T-helper 1 cell treated with Interleukin-12 subunit alpha and Interleukin-12 subunit beta and Interleukin-4 antibody, amounts not matched to agents 30 μg/mL and 1 μg/mL, for 36 hours (primary cell): ENCODE results near the gene FAM234A.
A peak's percentile ranks its signal among the peaks of the same experiment; 100 is the strongest.
"Not testable (repeated sequence)": the region's sequence is repeated elsewhere in the genome, so short reads cannot be mapped to it uniquely, and the experiment has no call there.

Source experiments
- H3K27ac Mint-ChIP-seq: one replicate; pipeline ENCODE4 v1.8.0; 2021; ENCODE audit warnings: mild to moderate bottlenecking, mixed read lengths
- H3K27me3 Mint-ChIP-seq: one replicate; pipeline ENCODE4 v1.8.0; 2021; ENCODE audit warnings: low read depth, mixed read lengths
- H3K36me3 Mint-ChIP-seq: one replicate; pipeline ENCODE4 v1.8.0; 2021; ENCODE audit warnings: low read depth, mixed read lengths
- H3K4me1 Mint-ChIP-seq: one replicate; pipeline ENCODE4 v1.8.0; 2021; ENCODE audit warnings: low read depth, mixed read lengths
- H3K4me3 Mint-ChIP-seq: one replicate; pipeline ENCODE4 v1.8.0; 2021; ENCODE audit warnings: mild to moderate bottlenecking, moderate library complexity, mixed read lengths
- H3K9me3 Mint-ChIP-seq: one replicate; pipeline ENCODE4 v1.8.0; 2021; ENCODE audit warnings: mixed read lengths

Gene FAM234A

DNA sequence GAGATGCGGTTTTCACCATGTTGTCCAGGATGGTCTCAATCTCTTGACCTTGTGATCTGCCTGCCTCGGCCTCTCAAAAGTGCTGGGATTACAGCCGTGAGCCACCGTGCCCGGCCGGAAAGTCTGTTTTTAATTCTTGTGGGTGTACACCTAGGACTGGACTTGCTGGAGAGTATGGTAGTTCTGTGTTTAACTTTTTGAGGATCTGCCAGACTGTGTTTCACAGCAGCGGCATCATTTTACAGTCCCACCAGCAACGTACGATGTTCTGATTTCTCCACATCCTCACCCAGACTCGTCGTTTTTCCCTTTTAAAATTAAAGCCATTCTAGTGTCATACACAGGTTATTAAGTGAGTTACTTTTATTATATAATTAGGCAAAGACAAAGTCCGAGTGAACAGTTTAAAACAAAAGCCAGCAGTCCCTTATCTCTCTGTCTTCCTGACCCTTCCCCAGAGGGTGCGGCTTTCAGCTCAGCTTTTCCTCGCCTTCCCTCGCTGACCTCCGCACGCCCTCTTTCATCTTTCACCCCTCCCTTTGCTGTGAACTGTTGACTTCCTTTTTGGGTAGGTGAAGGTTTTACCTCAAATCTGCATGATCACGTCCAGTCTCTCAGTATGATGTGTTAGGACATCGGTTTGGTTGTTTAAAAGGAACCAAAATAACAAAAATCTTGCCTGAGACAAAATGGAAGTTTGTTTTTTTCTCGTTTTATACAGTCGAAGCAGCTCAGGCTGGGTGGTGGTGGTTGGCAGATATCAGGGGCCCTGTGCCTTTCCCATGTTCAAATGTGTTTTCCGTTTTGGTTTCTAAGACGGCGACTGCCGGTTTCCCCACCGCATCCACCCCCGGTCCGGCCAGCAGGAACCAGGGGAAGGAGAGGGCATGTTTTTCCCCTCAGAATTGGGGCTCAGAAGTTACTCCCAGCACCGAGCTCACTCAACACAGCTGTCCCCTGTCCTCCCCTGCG lies 18.0 kb downstream of the FAM234A start:
- Mint-ChIP-seq H3K9me3 (no peaks in the 10 kb centered on the region), H3K27ac (peak overlapping the region; percentile 78), H3K36me3 (peaks cover 6% of the 10 kb centered on the region), H3K4me3 (peak overlapping the region; percentile 67), H3K27me3 (no peaks in the 10 kb centered on the region), H3K4me1 (peaks cover 19% of the 10 kb centered on the region)

DNA sequence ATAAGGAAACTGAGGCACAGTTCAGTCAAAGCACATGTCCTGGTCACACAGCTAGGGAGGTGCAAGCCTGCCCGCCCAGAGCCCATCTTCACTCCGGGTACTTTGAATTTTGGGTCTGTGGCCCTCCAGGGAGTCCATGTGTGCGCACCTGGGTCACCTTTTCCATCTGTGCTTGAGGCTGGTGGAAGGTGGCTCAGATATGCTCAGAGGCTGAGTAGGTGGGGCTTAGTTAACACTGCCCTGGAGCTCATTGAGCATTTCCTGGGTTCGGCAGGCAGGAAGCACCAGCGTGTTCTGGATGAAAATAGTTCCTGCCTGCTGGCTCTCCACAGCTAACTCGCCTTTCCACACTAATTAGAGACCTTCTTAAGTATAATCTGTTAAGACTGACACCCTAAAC lies 19.2 kb downstream of the FAM234A start:
- Mint-ChIP-seq H3K27me3 (no peaks in the 10 kb centered on the region), H3K27ac (peak overlapping the region; percentile 55), H3K4me3 (peak overlapping the region; percentile 10), H3K36me3 (peaks cover 6% of the 10 kb centered on the region), H3K9me3 (no peaks in the 10 kb centered on the region), H3K4me1 (peaks cover 19% of the 10 kb centered on the region)

DNA sequence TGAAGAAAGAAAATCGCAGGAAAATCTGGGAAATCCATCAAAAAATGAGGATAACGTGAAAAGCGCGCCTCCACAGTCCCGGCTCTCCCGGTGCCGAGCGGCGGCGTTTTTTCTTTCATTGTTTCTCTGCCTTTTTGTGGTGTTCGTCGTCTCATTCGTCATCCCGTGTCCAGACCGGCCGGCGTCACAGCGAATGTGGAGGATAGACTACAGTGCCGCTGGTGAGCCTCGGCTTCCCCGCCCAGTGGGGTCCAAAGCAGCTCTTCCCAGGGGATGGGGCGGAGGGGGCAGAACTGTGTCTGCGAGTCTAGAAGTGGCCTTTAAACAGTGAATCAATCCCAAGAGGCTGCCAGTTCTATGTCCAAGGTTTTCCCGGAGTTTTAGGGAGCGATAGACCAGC lies 19.8 kb downstream of the FAM234A start:
- peaks cover 19% of the 10 kb centered on the region for H3K4me1 Mint-ChIP-seq
- no peak overlapping the region for H3K27ac Mint-ChIP-seq
- no peak overlapping the region for H3K4me3 Mint-ChIP-seq
- H3K9me3 Mint-ChIP-seq, result no peaks in the 10 kb centered on the region
- peaks cover 6% of the 10 kb centered on the region for H3K36me3 Mint-ChIP-seq
- no peaks in the 10 kb centered on the region for H3K27me3 Mint-ChIP-seq

DNA sequence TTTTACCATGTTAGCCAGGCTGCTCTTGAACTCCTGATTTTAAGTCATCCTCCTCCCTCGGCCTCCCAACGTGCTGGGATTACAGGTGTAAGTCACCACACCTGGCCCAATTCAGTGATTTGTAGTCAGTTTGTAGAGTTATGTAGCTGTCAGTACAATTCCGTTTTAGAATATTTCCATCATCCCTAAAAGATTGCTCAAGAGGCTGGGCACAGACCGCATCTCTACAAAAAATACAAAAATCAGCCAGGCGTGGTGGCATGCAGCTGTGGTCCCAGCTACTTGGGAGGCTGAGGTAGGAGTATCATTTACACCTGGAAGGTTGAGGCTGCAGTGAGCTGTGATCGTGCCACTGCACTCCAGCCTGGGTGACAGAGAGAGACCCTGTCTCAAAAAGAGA lies 20.6 kb downstream of the FAM234A start:
- Mint-ChIP-seq H3K27me3 (no peaks in the 10 kb centered on the region), H3K36me3 (peaks cover 6% of the 10 kb centered on the region), H3K4me3 (no peak overlapping the region), H3K4me1 (peaks cover 19% of the 10 kb centered on the region), H3K9me3 (no peaks in the 10 kb centered on the region), H3K27ac (no peak overlapping the region)

DNA sequence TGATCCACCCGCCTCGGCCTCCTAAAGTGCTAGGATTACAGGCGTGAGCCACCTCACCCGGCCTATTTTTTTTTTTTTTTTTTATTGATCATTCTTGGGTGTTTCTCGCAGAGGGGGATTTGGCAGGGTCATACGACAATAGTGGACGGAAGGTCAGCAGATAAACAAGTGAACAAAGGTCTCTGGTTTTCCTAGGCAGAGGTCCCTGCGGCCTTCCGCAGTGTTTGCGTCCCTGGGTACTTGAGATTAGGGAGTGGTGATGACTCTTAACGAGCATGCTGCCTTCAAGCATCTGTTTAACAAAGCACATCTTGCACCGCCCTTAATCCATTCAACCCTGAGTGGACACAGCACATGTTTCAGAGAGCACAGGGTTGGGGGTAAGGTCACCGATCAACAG lies 23.5 kb downstream of the FAM234A start:
- H3K4me1 Mint-ChIP-seq, result peaks cover 12% of the 10 kb centered on the region
- not testable (repeated sequence) for H3K27me3 Mint-ChIP-seq, H3K4me3 Mint-ChIP-seq, H3K27ac Mint-ChIP-seq, H3K9me3 Mint-ChIP-seq, H3K36me3 Mint-ChIP-seq

DNA sequence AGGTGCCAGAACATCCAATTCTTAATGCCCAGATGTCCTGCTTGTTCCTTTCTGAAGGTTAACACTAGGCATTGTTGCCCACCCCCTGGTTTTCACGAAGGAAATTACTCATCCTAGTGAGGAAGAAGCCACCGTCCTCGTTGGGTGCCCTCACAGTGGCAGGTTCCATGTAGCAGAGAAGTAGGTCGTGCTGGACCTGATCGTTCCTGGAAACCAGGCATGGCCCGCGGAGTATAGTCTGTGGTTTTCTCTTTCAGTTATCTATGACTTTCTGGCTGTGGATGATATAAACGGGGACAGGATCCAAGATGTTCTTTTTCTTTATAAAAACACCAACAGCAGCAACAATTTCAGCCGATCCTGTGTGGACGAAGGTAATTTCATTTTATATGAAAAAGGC lies 24.6 kb downstream of the FAM234A start:
- Mint-ChIP-seq H3K4me3 (no peak overlapping the region), H3K27me3 (no peaks in the 10 kb centered on the region), H3K27ac (no peak overlapping the region), H3K9me3 (no peaks in the 10 kb centered on the region), H3K36me3 (peaks cover 8% of the 10 kb centered on the region), H3K4me1 (peaks cover 6% of the 10 kb centered on the region)

DNA sequence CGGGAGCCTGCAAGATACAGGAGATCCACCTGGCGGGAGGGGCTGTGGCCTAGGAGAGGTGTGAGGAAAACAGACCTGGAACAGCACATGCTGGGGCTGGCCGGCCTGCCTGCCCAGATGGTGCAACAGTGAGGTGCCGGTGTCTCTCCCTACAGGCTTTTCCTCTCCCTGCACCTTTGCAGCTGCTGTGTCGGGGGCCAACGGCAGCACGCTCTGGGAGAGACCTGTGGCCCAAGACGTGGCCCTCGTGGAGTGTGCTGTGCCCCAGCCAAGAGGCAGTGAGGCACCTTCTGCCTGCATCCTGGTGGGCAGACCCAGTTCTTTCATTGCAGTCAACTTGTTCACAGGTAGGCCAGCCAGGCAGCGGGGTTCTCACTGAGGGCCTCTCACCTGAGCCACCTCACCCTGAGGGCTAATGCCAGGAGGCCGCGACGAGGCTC lies 25.2 kb downstream of the FAM234A start:
- Mint-ChIP-seq H3K27me3 (no peaks in the 10 kb centered on the region), H3K9me3 (no peaks in the 10 kb centered on the region), H3K27ac (no peak overlapping the region), H3K36me3 (peaks cover 8% of the 10 kb centered on the region), H3K4me3 (no peak overlapping the region), H3K4me1 (peaks cover 6% of the 10 kb centered on the region)

DNA sequence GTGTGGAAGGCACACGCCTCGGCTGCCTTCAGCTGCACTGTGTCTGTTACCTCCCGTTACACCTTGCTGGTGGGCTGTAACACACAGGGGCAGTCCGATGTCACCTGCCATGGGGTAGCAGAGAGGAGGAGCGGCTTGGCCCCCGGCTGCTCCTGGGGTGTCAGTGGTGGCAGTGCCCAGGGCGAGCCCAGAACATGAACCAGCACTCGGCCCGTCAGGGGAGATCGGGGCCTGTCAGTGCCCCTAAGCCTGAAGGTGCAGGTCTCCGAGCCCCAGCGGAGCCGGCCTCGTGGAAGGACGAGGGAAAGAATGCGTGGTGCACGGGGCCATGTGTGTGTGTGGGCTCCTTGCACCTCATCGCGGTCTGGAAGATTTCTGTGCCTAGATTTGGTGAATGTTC lies 25.7 kb downstream of the FAM234A start:
- H3K4me1 Mint-ChIP-seq, result peaks cover 6% of the 10 kb centered on the region
- H3K4me3 Mint-ChIP-seq, result no peak overlapping the region
- no peak overlapping the region for H3K27ac Mint-ChIP-seq
- peaks cover 8% of the 10 kb centered on the region for H3K36me3 Mint-ChIP-seq
- H3K9me3 Mint-ChIP-seq, result no peaks in the 10 kb centered on the region
- H3K27me3 Mint-ChIP-seq, result no peaks in the 10 kb centered on the region

DNA sequence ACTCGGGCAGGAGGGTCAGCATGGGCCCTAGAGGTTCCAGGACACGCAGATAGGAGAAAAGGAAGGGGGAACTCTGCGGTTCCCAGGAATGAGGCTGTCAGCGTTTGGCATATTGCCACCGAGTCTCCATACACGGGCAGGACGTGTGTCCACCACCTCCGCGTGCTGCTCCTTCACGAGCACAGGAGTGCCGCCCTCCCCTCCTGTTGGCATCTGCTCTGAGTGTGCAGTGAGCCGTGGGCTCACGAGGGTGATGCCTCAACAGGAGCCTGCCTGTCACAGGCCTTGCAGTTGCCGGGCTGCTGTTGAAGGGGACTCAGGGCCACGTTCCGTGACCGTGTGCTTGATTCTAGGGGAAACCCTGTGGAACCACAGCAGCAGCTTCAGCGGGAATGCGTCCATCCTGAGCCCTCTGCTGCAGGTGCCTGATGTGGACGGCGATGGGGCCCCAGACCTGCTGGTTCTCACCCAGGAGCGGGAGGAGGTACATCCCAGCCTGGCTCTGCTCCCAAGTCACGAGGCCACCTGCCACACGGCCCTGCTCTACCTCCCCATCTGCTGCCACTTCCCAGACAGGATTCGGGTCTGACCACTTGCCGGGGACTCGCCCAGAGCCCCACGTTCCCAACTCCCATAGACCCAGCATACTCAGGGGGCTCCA lies 26.5 kb downstream of the FAM234A start:
- H3K27me3 Mint-ChIP-seq, result no peaks in the 10 kb centered on the region
- no peak overlapping the region for H3K27ac Mint-ChIP-seq
- peaks cover 3% of the 10 kb centered on the region for H3K36me3 Mint-ChIP-seq
- peaks cover 1% of the 10 kb centered on the region for H3K4me1 Mint-ChIP-seq
- no peak overlapping the region for H3K4me3 Mint-ChIP-seq
- no peaks in the 10 kb centered on the region for H3K9me3 Mint-ChIP-seq

DNA sequence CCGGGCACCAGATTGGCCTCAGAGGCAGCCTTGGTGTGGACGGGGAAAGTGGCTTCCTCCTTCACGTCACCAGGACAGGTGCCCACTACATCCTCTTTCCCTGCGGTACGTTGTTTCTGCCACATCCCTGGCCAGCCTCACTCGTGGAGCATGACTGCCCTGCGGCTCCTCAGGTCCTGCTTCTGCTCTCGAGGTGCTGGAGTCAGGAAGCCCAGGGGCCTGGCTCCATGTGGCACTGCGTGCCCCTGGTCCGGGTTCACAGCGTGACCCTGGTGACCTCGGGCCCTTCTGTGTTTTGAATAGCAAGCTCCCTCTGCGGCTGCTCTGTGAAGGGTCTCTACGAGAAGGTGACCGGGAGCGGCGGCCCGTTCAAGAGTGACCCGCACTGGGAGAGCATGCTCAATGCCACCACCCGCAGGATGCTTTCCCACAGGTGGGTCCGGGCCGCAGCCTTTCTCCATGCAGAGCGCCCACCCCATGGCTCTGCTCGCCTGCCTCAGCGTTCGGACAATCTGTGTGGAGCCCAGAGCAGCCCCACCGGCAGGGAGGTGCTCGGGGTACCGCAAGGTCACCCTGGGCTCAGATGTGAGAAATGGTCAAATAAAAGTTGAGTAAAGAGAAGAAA lies 27.6 kb downstream of the FAM234A start:
- H3K27ac Mint-ChIP-seq, result peak overlapping the region; percentile 36
- no peaks in the 10 kb centered on the region for H3K27me3 Mint-ChIP-seq
- H3K36me3 Mint-ChIP-seq, result peaks cover 2% of the 10 kb centered on the region
- no peaks in the 10 kb centered on the region for H3K4me1 Mint-ChIP-seq
- no peak overlapping the region for H3K4me3 Mint-ChIP-seq
- no peaks in the 10 kb centered on the region for H3K9me3 Mint-ChIP-seq

DNA sequence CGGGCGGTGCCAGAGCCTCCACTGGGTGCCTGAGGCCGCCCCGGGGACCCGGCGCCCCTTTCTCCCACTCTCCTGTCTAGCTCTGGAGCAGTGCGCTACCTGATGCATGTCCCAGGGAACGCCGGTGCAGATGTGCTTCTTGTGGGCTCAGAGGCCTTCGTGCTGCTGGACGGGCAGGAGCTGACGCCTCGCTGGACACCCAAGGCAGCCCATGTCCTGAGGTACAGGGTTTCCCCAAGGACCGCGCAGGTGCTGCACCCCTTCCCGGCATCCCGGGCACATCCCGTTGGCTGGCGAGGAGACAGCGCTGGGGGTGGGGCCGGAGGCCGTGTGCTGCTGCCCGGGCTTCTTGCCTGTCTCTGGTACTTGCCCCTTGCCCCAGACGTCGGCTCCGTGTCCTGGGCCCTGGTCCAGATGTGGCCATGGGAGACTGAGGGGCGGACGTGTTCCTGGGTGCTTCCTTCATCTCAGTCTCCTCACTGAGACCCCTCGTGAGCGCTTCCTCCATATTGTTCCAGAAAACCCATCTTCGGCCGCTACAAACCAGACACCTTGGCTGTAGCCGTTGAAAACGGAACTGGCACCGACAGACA lies 28.7 kb downstream of the FAM234A start:
- Mint-ChIP-seq H3K27me3 (no peaks in the 10 kb centered on the region), H3K27ac (no peak overlapping the region), H3K9me3 (no peaks in the 10 kb centered on the region), H3K4me3 (no peak overlapping the region), H3K4me1 (no peaks in the 10 kb centered on the region), H3K36me3 (peaks cover 2% of the 10 kb centered on the region)

DNA sequence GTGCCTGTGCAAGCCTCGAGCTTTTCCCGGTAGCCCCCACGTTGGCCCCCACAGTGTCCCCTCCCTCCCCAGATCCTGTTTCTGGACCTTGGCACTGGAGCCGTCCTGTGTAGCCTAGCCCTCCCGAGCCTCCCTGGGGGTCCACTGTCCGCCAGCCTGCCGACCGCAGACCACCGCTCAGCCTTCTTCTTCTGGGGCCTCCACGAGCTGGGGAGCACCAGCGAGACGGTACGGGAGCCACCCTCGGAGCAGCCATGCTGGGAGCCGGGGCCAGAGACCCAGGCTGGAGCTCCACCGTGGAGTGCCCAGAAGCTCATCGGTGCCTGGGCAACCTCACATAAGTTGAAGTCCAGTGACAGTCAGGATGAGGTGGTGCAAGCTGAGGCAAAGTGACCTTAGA lies 29.3 kb downstream of the FAM234A start:
- Mint-ChIP-seq H3K27ac (no peak overlapping the region), H3K36me3 (peaks cover 2% of the 10 kb centered on the region), H3K4me1 (no peaks in the 10 kb centered on the region), H3K9me3 (no peaks in the 10 kb centered on the region), H3K4me3 (no peak overlapping the region), H3K27me3 (no peaks in the 10 kb centered on the region)

DNA sequence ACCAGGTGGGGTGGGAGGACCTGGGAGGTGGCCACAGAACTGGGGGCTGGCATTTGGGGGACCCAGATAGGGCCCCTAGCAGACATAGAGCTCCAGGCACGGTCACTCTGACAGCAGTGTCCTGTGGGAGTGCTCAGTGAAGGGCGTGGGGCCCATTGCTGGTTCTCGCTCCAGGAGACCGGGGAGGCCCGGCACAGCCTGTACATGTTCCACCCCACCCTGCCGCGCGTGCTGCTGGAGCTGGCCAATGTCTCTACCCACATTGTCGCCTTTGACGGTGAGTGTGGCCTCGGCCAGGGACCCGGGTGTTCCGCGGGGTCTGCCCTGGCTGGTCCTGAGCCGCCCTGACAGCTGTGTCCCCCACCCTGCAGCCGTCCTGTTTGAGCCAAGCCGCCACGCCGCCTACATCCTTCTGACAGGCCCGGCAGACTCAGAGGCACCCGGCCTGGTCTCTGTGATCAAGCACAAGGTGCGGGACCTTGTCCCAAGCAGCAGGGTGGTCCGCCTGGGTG lies 29.9 kb downstream of the FAM234A start:
- peaks cover 2% of the 10 kb centered on the region for H3K36me3 Mint-ChIP-seq
- no peaks in the 10 kb centered on the region for H3K9me3 Mint-ChIP-seq
- no peak overlapping the region for H3K27ac Mint-ChIP-seq

DNA sequence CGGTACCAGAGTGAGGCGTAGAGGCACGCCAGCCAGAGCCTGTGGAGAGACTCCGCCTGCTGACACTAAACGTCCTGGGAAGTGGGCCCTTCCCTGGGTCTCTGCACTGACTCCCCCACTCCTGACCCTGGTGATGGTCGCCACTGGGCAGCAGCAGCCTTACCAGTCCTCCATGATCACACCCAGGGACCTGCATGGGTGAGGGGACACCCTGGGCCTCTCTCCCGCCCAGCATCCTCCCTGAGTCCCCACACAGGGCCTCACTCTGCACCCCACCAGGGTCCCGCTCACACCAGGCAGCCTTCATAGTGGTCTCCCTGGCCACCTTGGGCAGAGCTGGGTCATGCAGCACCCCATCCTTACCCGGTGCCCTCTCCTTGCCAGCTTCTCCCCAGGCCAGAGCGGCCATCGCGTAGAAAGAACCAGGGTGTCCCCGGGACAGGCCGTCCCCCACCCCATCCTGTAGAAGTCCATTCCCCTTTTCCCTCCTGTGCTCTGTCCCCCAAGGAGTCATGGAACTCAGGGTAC lies 30.4 kb downstream of the FAM234A start:
- no peak overlapping the region for H3K27ac Mint-ChIP-seq
- H3K9me3 Mint-ChIP-seq, result no peaks in the 10 kb centered on the region
- H3K27me3 Mint-ChIP-seq, result no peaks in the 10 kb centered on the region
- H3K4me1 Mint-ChIP-seq, result no peaks in the 10 kb centered on the region
- H3K4me3 Mint-ChIP-seq, result no peak overlapping the region
- H3K36me3 Mint-ChIP-seq, result peaks cover 2% of the 10 kb centered on the region

More for the DNA sequence above, 29.9 kb downstream of the FAM234A start:
- Mint-ChIP-seq H3K4me1 (no peaks in the 10 kb centered on the region), H3K4me3 (no peak overlapping the region), H3K27me3 (no peaks in the 10 kb centered on the region)
